Ureter (tissue), 1 donor: ENCODE results near the gene FCRL1. TPM values are rescaled to one million over a fixed set of nuclear protein-coding genes. Genes with fewer than 3 reads are reported as not detected.

Experiments used
- DNase-seq: peaks from one replicate; pipeline ENCODE4 v3.0.0-alpha.2; 2020; ENCODE audit warnings: low spot score
- total RNA-seq: library from RNA; stranded (reverse); gene quantifications from one replicate; pipeline ENCODE4 v1.2.4, GENCODE V29; 2023
- donor health status: DM: yes; HTN: yes; CAD: no.

The FCRL1 gene, protein sequence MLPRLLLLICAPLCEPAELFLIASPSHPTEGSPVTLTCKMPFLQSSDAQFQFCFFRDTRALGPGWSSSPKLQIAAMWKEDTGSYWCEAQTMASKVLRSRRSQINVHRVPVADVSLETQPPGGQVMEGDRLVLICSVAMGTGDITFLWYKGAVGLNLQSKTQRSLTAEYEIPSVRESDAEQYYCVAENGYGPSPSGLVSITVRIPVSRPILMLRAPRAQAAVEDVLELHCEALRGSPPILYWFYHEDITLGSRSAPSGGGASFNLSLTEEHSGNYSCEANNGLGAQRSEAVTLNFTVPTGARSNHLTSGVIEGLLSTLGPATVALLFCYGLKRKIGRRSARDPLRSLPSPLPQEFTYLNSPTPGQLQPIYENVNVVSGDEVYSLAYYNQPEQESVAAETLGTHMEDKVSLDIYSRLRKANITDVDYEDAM
- total RNA-seq = 0.21 TPM

DNA sequence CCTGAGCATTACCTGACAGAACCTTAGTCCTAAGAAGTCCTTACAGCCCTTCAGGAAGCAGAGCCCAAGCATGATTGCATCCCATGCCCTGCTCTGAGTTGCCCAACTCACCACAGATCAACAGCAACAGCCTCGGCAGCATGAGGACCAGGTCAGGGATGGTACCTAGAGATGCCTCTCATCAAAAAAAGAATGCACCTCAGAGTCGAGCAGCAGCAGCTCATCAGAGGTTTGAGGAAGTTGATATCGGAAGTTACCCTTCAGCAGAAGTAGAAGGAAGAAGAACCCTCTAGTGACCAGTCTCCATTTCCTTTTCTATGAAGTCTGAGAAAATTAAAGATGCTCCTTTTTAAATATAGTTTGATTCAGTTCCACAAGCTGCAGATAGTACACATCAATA, at the start of gene FCRL1:
Gene FCRL1 (minus strand): TSS at position 225 of the 400 bp plus-strand sequence. CDS start 83 bp downstream, at position 142.
- DNase-seq = no peak

DNA sequence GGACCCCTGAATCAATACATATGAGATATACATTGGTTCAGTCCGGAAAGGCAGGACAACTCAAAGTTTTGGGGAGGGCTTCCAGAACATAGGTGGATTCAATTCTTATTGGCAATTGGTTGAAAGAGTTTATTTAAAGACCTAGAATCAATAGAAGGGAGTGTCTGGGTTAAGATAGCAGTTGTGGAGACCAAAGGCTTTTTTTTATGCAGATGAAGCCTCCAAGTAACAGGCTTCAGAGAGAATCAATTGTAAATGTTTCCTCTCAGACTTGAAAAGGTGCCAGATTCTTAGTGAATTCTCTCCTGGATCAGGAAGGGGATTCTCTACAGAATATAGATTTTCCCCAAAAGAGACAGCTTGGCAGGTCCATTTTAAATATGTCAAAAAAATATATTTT, 48.7 kb upstream of the FCRL1 start:
- DNase-seq = no peak

DNA sequence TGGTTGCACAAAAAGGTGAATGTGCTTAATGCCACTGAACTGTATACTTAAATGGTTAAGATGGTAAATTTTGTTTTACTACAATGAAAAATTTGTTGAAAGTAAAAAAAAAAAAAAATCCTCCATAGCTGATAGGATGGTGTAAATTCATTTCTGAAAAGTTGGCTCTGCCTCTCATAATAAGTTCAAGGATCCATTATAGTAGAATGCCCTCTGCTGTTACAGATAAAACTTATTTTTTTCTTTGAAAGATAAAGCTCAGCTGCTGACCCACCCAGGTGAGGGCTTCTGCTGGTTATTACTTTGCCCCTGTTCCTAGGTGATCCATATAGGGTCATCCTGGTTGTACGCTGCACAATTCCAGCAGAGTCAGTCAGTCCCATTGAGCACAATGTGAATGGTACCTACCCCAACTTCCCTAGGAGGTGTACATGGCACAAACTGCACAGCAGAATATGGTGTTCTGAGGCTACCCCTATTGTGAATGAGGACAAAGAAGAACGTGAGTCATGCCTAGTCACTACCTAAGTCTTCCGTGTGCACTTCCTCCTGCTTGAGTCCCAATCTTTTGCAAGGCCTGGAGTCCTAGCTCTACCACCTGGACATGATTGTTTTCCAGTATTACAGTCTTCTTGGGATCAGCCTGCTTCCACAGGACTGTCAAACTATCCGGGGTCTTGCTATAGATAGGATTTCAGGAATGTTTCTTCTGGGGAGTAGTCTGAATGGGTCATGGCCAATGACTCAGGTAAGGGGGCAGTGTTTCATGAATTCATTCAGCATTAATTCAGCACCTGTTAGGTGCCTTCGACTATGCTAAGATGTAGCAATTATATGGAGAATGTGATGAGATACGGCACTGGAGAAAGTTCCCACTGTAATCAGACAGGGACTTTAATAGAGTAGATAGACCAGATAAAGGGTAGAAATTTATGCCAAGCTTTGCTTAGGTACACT, 42.5 kb upstream of the FCRL1 start:
- DNase-seq = no peak

DNA sequence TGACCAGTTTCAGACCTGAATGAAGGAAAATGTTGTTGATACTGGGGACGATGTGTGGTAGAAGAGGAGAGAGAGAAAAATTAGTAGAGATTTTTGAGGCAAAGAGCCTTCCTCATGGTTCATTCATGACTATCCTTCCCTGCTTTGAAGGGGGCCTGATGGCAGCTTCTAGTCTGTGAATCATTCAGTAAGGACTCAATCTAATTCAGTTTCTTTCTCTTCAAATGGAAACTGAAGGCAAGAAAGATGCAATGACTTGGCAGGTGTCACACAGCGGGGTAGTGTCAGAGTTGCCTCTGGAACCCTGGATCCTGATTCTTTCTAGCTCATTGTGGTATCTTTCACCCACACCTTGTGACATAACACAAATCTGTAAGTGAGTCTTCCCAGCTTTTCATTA, 36.6 kb upstream of the FCRL1 start:
- no peak for DNase-seq

DNA sequence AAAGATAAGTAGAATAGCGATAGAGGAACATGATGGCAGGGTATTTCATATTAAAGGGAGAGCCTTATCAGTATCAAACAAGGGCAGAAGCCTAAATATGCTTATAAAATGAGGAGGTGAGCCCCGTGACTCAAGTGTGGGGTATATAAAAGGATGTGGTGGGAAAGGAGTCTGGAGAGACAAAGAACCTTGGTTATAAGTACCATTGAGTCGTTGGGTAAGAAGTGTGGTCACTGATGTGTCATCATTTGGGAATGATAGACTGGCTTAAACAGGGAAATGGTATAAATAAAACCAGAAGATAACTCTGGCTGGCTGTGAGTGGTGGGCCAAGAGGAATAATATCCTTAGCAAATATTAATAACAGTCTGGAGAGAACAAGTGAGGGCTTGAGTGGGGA, 32.6 kb upstream of the FCRL1 start:
- DNase-seq = no peak

DNA sequence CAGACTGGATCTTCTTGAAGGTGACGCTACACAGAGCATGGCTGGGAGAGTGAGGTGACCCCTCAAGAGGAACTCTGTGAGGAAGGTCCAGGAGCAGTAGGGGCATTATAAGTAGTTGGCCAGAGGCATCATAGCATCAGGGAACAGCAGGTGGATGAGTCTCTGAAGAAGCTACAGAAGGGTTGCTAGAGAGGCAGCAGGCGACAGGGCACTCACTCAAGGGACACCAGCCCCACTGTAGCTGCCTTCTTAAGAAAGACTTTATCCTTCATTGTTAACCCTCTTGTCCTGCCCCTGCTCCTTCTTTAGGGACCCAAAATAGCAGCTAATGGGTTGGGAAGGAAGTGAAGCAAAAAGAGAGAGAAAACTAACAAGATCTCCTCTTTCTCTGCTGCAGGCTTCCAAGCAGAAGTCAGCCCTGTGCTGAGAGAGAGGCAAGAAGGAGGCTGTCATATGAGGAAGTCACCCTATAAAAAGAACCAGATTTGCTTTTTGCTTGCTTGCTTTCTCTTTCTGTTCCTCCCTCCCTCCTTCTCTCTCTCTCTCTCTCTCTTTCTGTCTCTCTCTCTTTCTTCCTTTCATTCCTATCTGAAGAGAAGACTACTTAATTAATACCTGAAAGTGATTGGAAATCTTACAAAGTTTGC, 29.4 kb upstream of the FCRL1 start:
- no peak for DNase-seq

DNA sequence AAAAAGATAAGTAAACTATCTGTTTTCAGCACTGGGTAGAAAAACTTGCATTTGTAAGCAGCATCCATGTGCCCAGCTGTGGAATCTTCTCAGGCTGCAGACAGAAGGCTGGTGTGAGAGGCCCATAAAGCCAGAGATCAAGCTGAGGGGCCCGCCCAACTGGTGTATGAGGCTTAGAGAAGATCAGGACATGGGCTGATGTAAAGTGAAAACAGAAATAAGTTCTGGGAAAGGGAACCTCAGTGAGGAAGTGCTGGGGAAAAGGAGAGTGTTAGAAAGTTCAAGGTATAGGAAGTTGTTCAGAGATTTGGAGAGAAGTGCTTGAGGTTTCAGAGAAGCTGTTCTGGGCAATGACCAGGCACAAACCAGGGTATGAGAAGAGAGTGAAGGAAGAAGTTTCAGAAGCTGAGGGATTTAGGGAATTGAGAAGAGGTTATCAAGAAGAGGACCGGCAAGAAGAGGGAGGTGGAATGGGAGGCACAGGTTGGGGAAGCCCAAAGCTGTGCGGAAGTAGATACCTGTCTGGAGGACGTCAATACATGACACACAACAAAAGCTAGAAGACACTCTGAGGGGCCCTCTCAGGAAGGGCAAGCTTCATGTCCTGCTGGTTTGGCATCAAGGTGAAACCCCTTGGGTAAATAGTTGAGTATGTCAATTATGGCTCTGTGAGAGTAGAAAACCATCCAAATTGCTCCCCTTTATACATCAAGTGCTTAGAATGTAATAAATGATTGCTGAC, 24.3 kb upstream of the FCRL1 start:
- no peak for DNase-seq

DNA sequence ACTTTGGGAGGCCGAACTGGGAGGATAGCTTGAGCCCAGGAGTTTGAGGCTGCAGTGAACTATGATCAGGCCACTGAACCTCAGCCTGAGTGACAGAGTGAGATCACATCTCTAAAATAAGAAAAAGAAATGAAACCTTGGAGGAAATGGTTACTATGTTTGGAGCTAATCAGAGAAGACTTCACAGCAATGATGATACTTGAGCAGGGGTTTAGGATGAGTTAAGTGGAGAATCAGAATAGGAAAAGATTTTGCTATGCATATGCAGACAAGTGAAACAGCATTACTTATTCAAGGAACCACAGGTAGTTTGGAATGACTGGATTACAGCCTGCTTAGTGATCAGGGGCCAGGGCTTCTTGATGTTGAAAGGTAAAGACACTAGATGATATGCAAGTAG, 23.0 kb upstream of the FCRL1 start:
- no peak for DNase-seq

DNA sequence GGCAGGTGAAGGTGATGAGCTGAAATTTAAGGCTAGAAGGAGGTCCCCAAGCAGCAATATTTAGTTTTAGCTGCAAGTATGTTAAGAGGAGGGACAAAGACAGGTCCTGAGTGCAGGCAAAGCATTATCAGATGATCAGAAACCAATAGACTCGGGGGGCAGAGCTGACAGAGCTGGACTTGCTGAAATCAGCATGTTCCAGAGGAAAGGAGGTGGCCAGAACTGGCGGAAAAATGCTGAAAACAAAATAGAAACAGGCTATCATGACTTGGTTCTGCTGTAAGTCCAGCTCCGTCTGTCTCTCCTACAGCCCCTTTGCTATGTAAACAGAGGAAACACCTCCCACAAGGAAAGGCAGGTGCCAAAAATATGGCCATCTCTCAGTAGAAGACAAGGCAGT, 21.8 kb upstream of the FCRL1 start, which contains the start of gene CD5L:
Gene CD5L (minus strand): TSS at position 101 of the 400 bp plus-strand sequence. CDS start 107 bp downstream, outside the sequence.
- DNase-seq = no peak

DNA sequence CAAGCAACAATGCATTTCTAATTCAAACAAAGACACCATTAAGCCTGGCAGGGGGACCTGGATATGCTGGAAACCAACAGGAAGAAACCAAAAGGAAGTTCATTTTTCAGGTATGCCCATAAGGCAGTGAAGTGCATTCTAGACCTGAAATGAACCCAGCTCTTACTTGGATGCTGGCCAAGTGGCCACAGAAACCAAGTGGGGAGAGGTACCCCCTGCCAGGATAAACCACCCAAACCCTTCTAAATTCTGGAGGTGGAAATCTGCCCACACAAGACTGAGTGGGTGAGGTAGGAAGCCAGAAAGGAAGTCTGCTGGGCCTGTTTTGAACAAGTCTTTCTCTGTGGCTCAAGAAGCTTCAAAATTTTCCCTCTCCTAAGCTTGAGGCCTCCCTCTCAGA, 19.0 kb upstream of the FCRL1 start:
- DNase-seq = no peak

DNA sequence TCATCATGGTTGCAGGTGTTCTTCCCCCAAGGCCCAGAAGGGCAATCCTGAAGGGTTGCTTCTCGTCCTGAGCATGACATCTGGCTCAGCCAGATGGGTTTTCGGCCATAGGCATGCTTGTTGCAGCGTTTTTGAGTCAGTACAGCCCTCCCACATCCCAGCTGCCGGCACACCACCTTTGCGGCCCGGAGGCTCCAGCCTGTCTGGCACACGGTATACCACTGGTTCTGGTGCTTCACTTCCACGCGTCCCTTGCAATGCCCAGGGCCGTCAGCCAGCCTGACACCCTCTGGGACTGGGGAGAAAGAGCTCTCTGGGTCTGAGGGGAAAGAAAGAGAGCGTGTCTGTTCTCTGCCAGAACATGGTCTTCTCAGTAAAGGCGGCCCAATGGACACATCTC, 14.5 kb upstream of the FCRL1 start:
- DNase-seq = no peak

DNA sequence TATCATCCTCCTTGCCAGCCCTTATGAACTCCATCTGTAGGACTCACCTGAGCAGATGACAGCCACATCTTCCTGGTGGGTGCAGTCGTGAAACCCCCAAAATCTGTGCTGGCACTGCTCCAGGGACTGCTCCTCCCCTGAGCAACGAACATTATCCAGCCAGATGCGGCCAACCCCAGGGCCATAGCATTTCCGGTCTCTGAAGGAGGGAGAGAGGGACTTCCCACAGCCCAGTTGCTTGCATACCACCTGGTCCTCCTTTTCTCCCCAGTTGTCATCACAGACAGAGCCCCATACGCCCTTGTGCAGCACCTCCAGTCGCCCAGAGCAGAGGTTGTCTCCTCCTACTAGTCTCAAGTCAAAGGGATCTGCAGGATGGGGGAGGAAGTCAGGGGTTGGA, 13.2 kb upstream of the FCRL1 start:
- no peak for DNase-seq

DNA sequence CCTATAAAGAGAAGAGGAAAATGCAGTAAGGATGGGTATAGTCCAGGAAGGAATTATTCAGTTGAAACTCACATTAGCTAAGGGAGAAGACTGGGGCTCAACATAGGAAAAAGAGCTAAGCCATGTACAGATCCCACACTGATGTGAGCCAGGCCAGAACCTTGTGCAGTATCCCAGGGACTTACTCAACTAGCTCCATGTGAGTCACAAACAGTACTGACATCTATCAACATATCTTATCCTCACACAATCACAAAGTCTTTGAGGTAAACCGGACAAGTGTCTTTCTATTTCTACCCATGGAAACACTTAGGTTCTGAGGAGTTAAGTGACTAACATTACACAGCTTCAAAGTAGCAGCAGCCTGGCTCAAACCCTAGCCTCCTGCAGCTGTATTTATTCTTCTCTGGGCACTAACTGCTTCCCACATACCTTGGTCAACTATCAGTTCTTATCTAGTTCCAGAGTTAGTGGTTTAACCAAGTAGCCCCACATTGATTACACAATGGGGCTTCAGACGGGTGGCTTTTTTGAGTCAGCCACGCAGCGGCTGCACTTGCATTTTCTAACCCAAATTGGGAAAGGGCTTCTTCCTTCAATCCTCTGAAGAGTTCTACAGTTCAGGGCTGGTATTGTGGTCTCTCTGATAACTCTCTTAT, 12.2 kb upstream of the FCRL1 start:
- DNase-seq = no peak

DNA sequence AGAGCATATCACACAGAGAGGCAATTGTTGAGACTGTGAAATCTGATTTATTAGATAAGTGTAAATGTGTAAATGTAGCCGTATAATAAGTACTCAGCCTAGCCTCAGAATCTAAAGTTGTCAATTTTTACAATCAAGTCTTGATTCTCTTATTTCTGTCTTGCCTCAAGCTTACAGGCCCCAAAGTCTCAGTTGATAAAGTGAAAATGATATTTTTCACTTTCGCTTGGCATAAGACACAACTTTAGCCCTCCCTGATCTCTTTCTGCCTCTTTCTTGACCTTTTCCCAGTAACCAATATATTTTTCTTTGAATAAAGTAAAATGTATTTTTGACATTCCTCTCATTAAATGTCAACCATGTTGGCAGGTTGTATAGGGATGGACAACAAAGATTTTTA, 11.0 kb upstream of the FCRL1 start:
- no peak for DNase-seq

DNA sequence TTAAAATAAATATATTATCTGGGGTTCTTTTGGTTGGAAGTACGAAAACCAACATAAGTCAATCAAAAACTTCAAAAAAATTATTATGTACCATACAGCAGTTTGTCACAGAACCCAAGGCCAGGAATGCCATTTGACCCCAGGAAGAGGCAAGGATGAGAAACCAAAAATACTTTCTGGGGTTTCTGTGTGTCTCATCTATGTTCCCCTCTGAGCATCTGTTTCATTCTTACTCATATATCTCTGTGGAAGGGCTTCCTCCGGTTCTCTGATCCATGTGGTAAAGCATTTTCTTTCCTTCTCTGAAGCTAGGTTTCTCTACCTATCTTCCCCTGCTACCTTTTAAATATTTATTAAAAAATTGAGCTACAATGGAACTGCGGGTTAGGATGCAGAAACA, 9.8 kb upstream of the FCRL1 start:
- no peak for DNase-seq

DNA sequence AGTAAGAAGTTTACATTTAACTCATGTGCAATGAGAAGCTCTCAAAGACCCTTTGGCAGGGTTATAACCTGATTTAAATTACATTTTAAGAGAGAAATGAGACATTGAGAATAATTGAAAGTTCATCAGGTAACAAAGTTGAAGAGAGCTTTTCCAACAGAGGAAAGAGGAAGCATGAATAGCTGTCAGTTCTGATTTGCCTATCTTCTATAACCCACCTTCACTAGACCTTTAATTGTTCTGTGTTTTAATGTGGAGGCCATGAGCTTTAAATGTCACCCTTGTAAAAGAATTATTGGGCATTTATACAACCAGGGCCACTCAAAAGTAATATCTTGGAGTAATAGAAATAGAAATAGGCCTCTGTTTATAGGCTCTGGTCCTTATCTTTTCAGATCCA, 9.3 kb upstream of the FCRL1 start:
- no peak for DNase-seq

DNA sequence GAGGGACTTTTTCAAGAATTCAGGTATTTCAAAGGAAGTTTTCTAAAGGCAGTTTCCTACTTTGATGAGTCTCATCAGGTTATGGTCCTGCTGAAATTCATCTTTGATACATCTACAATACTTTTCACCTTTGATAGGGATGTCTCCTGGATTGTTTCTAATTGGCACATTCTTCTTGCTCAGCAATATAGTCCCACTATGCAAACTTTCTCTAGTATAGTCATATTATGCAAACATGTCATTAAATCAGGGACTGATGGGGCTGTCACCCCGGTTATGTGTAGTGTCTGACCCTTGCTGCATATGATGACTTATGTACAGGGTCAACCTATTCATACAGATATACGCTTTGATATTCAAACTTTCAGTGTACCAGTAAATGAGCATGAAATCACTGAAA, 379 bp upstream of the FCRL1 start:
- DNase-seq = no peak

DNA sequence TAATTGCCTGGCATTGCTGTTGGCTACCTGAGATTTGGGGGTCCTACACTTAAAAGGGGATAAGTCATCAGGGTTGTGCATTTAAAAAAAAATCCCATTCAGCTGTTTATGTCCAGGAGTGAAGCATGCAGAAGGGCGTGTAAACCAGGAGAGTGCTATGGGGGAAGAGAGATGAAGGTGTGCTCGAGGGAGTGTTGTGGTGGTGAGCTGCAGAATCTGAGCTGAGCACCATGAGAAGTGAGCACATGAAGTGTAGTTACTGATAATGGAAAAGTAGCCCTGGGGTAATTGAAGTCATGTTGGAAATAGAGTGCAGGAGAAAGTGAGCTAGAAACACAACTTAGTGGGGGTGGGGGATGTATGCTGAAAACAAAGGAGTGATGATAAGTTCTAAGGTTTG, 705 bp downstream of the FCRL1 start:
- no peak for DNase-seq

DNA sequence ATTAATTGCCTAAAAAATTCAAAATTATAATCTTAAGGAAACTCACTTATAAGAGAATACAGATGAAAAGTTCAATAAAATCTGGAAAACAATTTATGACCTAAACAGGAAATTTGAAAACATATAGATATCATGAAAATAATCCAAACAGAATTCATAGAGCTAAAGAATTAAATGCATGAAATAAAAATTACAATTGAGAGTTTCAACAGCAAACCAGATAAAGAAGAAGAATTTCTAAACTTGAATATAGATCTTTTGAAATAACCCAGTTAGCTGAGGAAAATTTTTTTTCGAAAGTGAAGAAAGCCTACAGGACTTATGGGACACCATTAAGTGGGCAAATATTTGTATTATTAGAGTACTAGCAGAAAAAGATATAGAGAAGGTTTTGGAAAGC, 6.7 kb downstream of the FCRL1 start:
- DNase-seq = no peak

DNA sequence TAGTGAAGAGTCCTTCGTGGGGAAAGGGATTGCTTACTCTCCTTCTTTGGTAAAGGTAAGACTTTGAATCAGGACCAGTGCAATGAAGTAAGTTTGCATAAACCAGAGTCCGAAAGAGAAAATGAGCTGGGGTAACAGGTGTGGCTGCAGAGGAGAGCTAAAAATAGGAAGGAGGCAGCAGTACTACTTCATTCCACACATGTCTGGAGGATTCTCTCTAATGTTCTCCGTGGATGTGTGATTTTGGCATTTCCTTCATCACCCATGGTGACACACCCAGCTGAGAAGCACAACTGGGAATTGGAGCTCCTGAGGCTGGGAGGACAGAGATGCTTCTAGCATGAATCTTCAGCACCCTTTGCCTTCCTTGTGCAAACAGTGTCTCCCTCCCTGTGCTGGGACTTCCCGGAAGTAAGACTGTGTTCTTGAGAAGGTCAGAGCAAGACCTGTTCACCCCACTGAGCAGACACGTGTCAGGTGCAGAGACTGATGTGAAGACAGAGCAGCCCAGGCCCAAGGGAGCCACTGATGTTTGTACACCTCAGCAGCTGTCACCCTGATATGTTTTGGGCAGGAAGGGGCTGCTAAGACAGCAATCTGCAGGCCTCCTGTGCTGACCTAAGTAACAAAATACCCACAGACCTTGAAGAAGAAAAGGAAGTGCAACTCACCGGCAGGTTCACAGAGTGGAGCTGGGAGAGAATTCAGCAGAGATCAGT, 13.3 kb downstream of the FCRL1 start:
- no peak for DNase-seq
